NCI-H1436 treated with DMSO at 0.1 percent for 48 hours (cell line): Measurements from ENCODE around the gene ELSPBP1.
"Not testable (repeated sequence)": the region's sequence is repeated elsewhere in the genome, so short reads cannot be mapped to it uniquely, and the experiment has no call there.

Experiments used
- DNase-seq: peaks from one replicate; lab custom pipeline; 2025; lab: John Stamatoyannopoulos, UW

Gene ELSPBP1

GRCh38 chr19:47994209-47994802 lies at the start of gene ELSPBP1:
Gene ELSPBP1 (plus strand): TSS chr19:47994632. CDS start chr19:48008668, 14,036 bp downstream.
- no peak for DNase-seq

- DNase-seq, result not testable (repeated sequence)
Observed at GRCh38 chr19:47949852-47950521, 44.4 kb upstream of the ELSPBP1 start.

GRCh38 chr19:47952132-47952531 lies 42.3 kb upstream of the ELSPBP1 start:
- DNase-seq, result not testable (repeated sequence)

- not testable (repeated sequence) for DNase-seq
Observed at GRCh38 chr19:47955936-47956335, 38.5 kb upstream of the ELSPBP1 start.

GRCh38 chr19:47973529-47973928 lies 20.9 kb upstream of the ELSPBP1 start:
- DNase-seq, result no peak

GRCh38 chr19:47991191-47991808 lies 3.1 kb upstream of the ELSPBP1 start:
- no peak for DNase-seq

GRCh38 chr19:47992070-47992469 lies 2.4 kb upstream of the ELSPBP1 start, which contains the start of gene BSPH1:
Gene BSPH1 (minus strand): TSS chr19:47992170. CDS start chr19:47992081, 89 bp downstream.
- DNase-seq, result no peak

GRCh38 chr19:47996230-47996727 lies 1.8 kb downstream of the ELSPBP1 start:
- no peak for DNase-seq

- no peak for DNase-seq
Observed at GRCh38 chr19:47998800-47999199, 4.4 kb downstream of the ELSPBP1 start.

- DNase-seq, result no peak
Observed at GRCh38 chr19:48000846-48001245, 6.4 kb downstream of the ELSPBP1 start.

- no peak for DNase-seq
Observed at GRCh38 chr19:48004236-48004635, 9.8 kb downstream of the ELSPBP1 start.

- DNase-seq, result no peak
Observed at GRCh38 chr19:48006762-48007161, 12.3 kb downstream of the ELSPBP1 start.

GRCh38 chr19:48010932-48011758 lies 16.7 kb downstream of the ELSPBP1 start:
- no peak for DNase-seq

- no peak for DNase-seq
Observed at GRCh38 chr19:48020686-48021085, 26.3 kb downstream of the ELSPBP1 start.

- DNase-seq, result no peak
Observed at GRCh38 chr19:48023011-48023410, 28.6 kb downstream of the ELSPBP1 start.

- no peak for DNase-seq
Observed at GRCh38 chr19:48023518-48023917, 29.1 kb downstream of the ELSPBP1 start.

GRCh38 chr19:48025480-48025879 lies 31.0 kb downstream of the ELSPBP1 start:
- no peak for DNase-seq

- DNase-seq, result no peak
Observed at GRCh38 chr19:48029431-48029830, 35.0 kb downstream of the ELSPBP1 start.

- DNase-seq, result no peak
Observed at GRCh38 chr19:48030073-48030472, 35.6 kb downstream of the ELSPBP1 start.

- DNase-seq, result no peak
Observed at GRCh38 chr19:48033604-48034003, 39.2 kb downstream of the ELSPBP1 start.

GRCh38 chr19:48036765-48037164 lies 42.3 kb downstream of the ELSPBP1 start:
- no peak for DNase-seq
